ENCODE data around the gene DENR.

GRCh38 chr12:122732611-122733010 is 20.0 kb upstream of the DENR start:
- no peak for TF ChIP-seq CTCF (IDR thresholded peaks at IDR 0.05)
- TF ChIP-seq POLR2A (IDR thresholded peaks at IDR 0.05), result no peak
- TF ChIP-seq POLR2AphosphoS5 (IDR thresholded peaks at IDR 0.05; ENCODE audit: insufficient read depth in 1 of 2, low read depth in 1 of 2), result no peak

Measured in vagina (tissue), 2 donors.